ENCODE measurements around the gene HBM.
A peak's percentile ranks its signal among the peaks of the same experiment; 100 is the strongest.

DNA sequence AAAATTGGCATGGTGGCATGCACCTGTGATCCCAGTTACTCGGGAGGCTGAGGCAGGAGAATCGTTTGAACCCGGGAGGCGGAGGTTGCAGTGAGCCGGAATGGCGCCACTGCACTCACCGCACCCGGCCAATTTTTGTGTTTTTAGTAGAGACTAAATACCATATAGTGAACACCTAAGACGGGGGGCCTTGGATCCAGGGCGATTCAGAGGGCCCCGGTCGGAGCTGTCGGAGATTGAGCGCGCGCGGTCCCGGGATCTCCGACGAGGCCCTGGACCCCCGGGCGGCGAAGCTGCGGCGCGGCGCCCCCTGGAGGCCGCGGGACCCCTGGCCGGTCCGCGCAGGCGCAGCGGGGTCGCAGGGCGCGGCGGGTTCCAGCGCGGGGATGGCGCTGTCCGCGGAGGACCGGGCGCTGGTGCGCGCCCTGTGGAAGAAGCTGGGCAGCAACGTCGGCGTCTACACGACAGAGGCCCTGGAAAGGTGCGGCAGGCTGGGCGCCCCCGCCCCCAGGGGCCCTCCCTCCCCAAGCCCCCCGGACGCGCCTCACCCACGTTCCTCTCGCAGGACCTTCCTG lies 14.4 kb downstream of the HBM start, which contains the start of gene HBQ1:
- TF ChIP-seq, protein P1, sequence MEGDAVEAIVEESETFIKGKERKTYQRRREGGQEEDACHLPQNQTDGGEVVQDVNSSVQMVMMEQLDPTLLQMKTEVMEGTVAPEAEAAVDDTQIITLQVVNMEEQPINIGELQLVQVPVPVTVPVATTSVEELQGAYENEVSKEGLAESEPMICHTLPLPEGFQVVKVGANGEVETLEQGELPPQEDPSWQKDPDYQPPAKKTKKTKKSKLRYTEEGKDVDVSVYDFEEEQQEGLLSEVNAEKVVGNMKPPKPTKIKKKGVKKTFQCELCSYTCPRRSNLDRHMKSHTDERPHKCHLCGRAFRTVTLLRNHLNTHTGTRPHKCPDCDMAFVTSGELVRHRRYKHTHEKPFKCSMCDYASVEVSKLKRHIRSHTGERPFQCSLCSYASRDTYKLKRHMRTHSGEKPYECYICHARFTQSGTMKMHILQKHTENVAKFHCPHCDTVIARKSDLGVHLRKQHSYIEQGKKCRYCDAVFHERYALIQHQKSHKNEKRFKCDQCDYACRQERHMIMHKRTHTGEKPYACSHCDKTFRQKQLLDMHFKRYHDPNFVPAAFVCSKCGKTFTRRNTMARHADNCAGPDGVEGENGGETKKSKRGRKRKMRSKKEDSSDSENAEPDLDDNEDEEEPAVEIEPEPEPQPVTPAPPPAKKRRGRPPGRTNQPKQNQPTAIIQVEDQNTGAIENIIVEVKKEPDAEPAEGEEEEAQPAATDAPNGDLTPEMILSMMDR (IDR thresholded peaks at IDR 0.05) = peak in 9 of 12 donors; percentile 6 to 66 (median 47)
- no peak for TF ChIP-seq POLR2A (IDR thresholded peaks at IDR 0.05)

Measured in heart left ventricle (tissue), 13 donors.